ENCODE data around the gene PRORP. TPM values are rescaled to one million over a fixed set of nuclear protein-coding genes. Genes with fewer than 3 reads are reported as not detected.

The PRORP gene
- total RNA-seq (36.3 and 36.9 TPM in 2 replicates), polyA plus RNA-seq (24.5 and 28.8 TPM in 2 replicates), polyA minus RNA-seq (55.0 and 60.6 TPM in 2 replicates), Bru-seq, nascent RNA (percentile 82 among the genes with signal in this experiment), BruChase-seq, experiment 1, labeled RNA remaining after a 6-hour chase (percentile 97 among the genes with signal in this experiment), BruChase-seq, experiment 2, labeled RNA remaining after a 2-hour chase (percentile 90 among the genes with signal in this experiment)
- polyA plus RNA-seq (2011; cell fraction: cytosol; rRNA removed) = 30.6 and 35.7 TPM in 2 replicates
- polyA plus RNA-seq (2011; cell fraction: nucleus; rRNA removed) = 59.8 and 70.9 TPM in 2 replicates
- 30.3 and 33.7 TPM in 2 replicates for polyA plus RNA-seq (2012)
- 12.5 TPM for polyA minus RNA-seq (2011; cell fraction: cytosol; rRNA and poly(A)+ RNA removed)
- polyA minus RNA-seq (2011; cell fraction: nucleus; rRNA and poly(A)+ RNA removed) = 39.7 and 57.0 TPM in 2 replicates
- long read RNA-seq, full-length matches to known transcripts = 42 of 48 reads
- long read RNA-seq, partial matches to known transcripts = 2 of 48 reads
- long read RNA-seq, other reads (novel, unspliced or antisense) = 4 of 48 reads

DNA sequence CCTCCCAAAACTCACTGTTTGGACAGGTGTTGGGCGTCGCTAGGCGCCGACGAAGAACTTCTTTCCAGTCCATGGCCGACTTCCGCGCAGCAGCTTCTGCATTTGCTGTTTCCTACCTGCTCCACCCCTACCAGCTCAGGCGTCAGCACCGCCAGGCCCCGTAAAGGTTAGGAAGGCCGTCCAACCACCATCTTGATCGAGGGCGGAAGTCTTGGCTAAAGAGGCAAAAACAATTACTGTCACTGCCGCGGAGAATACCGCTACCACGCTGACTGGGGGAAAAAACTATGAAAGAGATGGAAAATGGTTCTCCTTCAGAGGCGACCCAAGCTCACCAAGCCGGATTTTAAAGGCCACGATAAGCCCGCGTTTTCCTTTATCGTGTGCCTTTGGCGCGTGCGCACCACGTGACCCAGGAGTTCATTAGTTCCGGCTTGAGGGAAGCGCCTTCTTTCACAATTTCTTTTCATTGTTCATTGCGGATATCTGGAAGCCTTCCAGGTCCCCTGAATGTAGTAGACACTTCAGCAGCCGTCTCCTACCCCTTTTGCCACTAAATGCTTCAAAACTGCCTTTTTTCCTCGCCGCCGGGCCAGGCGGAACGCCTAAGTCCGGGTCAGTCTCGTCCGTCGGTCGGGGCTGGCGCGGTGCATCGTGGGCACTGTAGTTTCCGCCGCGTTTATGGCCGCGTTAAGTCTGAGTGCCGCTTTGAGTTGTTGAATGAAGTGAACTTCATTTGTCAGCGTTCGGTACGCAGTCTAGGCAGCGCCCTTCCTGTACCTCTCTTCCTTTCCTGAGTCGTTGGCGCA lies at the start of gene PRORP, which contains the start of gene PPP2R3C:
Gene PRORP (plus strand): TSS at position 666 of the 809 bp plus-strand sequence. CDS start 694 bp downstream, outside the sequence.
Gene PPP2R3C (minus strand): TSS at position 104 of the 809 bp plus-strand sequence. CDS start 31 bp downstream, at position 73.
- ChIA-PET POLR2A (interaction anchor here (0.5 to 1.4 kb wide), 6 partner anchors 25 to 282 kb away, joined by 3 to 5 read pairs (median 4); partner anchors contain the start of genes BAZ1A, FAM177A1 and PSMA6), CTCF (interaction anchor here (0.8 to 1.5 kb wide), 2 partner anchors 24 to 282 kb away, joined by 3 read pairs; no protein-coding TSS in a partner anchor)
- dilution Hi-C loops (cut with MboI; ENCODE audit: extremely low pct_ligation_motif_present, low sequenced_read_pairs) = no loop called here
- intact Hi-C loops (cut with micrococcal nuclease) = loop anchor here (1.0 to 5.0 kb wide), 6 partner anchors 76 to 495 kb away; partner anchors contain the start of genes BAZ1A, FAM177A1, PSMA6 and SRP54
- peak within 1 kb of the TSS; percentile 92 for H3K9ac ChIP-seq (replicated peaks; ENCODE audit: extremely low read depth, insufficient read depth, low read length)
- peak within 1 kb of the TSS; percentile 81 to 96 (median 88) for H3K4me3 ChIP-seq (replicated peaks in 1 of 3; ENCODE audit: insufficient read depth in 1 of 3, low read depth in 1 of 3, low read length in 3 of 3)
- no peaks in the 10 kb centered on the region for H3K9me1 ChIP-seq (replicated peaks; ENCODE audit: control insufficient read depth, extremely low read depth, insufficient read depth, low read length)
- no TSS peak for BruUV-seq (replicated peaks)
- H3K27ac ChIP-seq (ENCODE audit: insufficient read depth, low read depth, low read length) = peak within 1 kb of the TSS; percentile 91
- no peaks in the 10 kb centered on the region for H3K36me3 ChIP-seq (ENCODE audit: control insufficient read depth in 2 of 2, extremely low read depth in 1 of 2, insufficient read depth in 2 of 2, low read length in 2 of 2)
- H2AFZ ChIP-seq (ENCODE audit: low read depth, low read length) = peak within 1 kb of the TSS; percentile 75
- no peaks in the 10 kb centered on the region for H3K9me3 ChIP-seq (replicated peaks; ENCODE audit: control insufficient read depth, insufficient read depth, low read length)
- DNase-seq (ENCODE audit: low read depth, low spot score) = peak; percentile 95
- peaks cover 20% of the 10 kb centered on the region for H3K79me2 ChIP-seq (ENCODE audit: control insufficient read depth, insufficient read depth, low read length)
- TF ChIP-seq GATA2 (IDR thresholded peaks at IDR 0.05; ENCODE audit: insufficient read depth, insufficient read length, low read depth, low read length) (no peak), POLR2AphosphoS5 (IDR thresholded peaks at IDR 0.05; ENCODE audit: insufficient read depth, low read depth, low read length) (peak; percentile 68), MYC (IDR thresholded peaks at IDR 0.05; ENCODE audit: low read depth, low read length) (peak; percentile 53), EZH2 (IDR thresholded peaks at IDR 0.05; ENCODE audit: borderline replicate concordance, low read depth, low read length, severe bottlenecking) (no peak)
- TF ChIP-seq, protein P1, sequence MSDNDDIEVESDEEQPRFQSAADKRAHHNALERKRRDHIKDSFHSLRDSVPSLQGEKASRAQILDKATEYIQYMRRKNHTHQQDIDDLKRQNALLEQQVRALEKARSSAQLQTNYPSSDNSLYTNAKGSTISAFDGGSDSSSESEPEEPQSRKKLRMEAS (IDR thresholded peaks at IDR 0.05; ENCODE audit: insufficient read depth, insufficient read length) = peak; percentile 94
- peak; percentile 85 for FAIRE-seq
- H3K4me2 ChIP-seq (ENCODE audit: insufficient read depth, low read length) = peak within 1 kb of the TSS; percentile 84
- H4K20me1 ChIP-seq (replicated peaks; ENCODE audit: control insufficient read depth, extremely low read depth, insufficient read depth, low read length) = no peaks in the 10 kb centered on the region
- no peaks in the 10 kb centered on the region for H3K27me3 ChIP-seq (ENCODE audit: control insufficient read depth in 2 of 2, insufficient read depth in 2 of 2, low read length in 2 of 2)
- peaks cover 15% of the 10 kb centered on the region for H3K4me1 ChIP-seq (ENCODE audit: control insufficient read depth, extremely low read depth, insufficient read depth, low read length)
